ENCODE results near the gene CSK.

CSK gene

DNA sequence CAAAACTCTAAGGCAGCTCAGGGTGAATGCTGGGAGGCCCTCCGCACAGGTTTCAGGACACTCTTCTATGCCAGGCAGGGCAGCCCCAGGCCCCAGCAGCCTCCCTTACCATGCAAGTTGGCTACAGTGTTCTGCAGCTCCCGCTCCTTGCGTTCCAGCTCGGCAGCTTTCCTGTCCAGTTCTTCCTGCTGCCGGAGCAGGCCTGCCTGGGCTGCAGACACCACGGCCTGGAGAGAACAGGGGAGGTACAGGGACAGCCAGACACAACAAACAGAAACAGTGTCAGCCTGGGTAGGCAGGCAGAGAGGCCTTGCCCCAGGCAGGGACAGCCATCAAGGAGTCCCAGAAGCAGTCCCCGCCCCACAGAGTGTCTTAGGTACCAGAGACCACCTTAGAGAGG lies 70.1 kb downstream of the CSK start:
- no peak for DNase-seq
- H3K9ac ChIP-seq (ENCODE audit: low read length): no peak overlapping the region
- peaks cover 18% of the 10 kb centered on the region for H3K79me2 ChIP-seq (ENCODE audit: low read length)
- no peak overlapping the region for H3K27ac ChIP-seq (ENCODE audit: low read length)
- H3F3A ChIP-seq (ENCODE audit: insufficient read depth, low read length): no peaks in the 10 kb centered on the region
- no peaks in the 10 kb centered on the region for H3K27me3 ChIP-seq (replicated peaks; ENCODE audit: insufficient read depth, low read length)
- no peaks in the 10 kb centered on the region for H3K36me3 ChIP-seq (replicated peaks; ENCODE audit: insufficient read depth, low read length)
- no peaks in the 10 kb centered on the region for H3K9me3 ChIP-seq (replicated peaks; ENCODE audit: insufficient read depth, low read length)
- no peaks in the 10 kb centered on the region for H3K4me1 ChIP-seq (ENCODE audit: low read length)
- H4K20me1 ChIP-seq (ENCODE audit: insufficient read depth, low read length): no peaks in the 10 kb centered on the region
- no peak overlapping the region for H3K4me3 ChIP-seq (ENCODE audit: low read length)
- H3K4me2 ChIP-seq (ENCODE audit: low read depth, low read length): no peak overlapping the region
- no peaks in the 10 kb centered on the region for H3K9me2 ChIP-seq (replicated peaks; ENCODE audit: insufficient read depth, low read length)
- no peak for TF ChIP-seq EZH2phosphoT487 (IDR thresholded peaks at IDR 0.05; ENCODE audit: low read length)
- TF ChIP-seq, protein P1, sequence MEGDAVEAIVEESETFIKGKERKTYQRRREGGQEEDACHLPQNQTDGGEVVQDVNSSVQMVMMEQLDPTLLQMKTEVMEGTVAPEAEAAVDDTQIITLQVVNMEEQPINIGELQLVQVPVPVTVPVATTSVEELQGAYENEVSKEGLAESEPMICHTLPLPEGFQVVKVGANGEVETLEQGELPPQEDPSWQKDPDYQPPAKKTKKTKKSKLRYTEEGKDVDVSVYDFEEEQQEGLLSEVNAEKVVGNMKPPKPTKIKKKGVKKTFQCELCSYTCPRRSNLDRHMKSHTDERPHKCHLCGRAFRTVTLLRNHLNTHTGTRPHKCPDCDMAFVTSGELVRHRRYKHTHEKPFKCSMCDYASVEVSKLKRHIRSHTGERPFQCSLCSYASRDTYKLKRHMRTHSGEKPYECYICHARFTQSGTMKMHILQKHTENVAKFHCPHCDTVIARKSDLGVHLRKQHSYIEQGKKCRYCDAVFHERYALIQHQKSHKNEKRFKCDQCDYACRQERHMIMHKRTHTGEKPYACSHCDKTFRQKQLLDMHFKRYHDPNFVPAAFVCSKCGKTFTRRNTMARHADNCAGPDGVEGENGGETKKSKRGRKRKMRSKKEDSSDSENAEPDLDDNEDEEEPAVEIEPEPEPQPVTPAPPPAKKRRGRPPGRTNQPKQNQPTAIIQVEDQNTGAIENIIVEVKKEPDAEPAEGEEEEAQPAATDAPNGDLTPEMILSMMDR (IDR thresholded peaks at IDR 0.05; ENCODE audit: low read length): no peak
- TF ChIP-seq EZH2 (optimal IDR thresholded peaks at IDR 0.05; ENCODE audit: low read depth, low read length): no peak
- H2AFZ ChIP-seq (ENCODE audit: low read length): no peak overlapping the region
